A204.1 (cell line): ENCODE measurements around the gene DCST2.

Source experiments
- FAIRE-seq: peaks from 2 replicates; lab custom pipeline; 2012; peaks lifted over from hg19 to GRCh38; lab: Jason Lieb, UNC

Gene DCST2

DNA sequence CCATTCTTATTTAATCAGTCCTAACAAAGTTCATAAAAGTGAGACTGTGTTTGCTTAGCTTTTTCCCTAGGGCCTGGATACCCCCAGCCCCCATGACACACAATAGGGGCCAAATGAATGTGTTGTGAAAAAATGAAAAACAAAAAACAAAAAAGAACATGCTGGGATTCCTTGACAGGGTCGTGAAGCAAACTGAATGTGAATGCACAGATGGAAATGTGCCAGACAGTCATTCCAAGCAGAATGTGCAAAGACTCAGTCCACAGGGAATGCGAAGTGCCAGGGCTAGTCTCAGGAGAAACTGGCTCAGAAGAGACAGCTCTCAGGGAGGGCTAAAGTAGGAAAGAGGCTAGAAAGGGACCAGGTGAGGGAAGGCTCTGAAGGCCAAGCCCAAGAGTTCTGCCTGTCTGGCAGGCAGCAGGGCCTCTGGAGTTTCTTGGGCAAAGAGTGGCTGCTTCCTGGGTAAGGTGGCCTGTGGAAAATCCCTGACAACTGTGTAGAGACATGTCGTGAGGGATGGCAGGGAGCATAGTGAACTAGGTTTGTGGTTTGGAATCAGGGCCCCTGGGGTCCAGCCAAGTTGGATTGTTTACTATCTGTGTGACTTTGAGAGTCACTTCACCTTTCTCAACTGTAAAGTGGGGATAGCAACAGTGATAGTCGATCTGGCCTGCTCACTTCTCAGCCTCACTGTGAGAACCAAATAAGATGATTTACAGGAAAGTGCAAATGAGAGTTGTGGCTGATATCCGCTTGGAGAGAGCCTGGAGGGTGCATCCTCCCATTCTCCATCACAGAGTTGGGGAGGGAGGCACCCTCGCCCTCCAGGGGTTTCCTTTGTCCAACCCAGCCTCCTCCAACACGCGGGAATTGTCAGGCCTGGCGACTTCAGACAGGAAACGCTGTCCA, 16.3 kb upstream of the DCST2 start:
- no peak for FAIRE-seq

DNA sequence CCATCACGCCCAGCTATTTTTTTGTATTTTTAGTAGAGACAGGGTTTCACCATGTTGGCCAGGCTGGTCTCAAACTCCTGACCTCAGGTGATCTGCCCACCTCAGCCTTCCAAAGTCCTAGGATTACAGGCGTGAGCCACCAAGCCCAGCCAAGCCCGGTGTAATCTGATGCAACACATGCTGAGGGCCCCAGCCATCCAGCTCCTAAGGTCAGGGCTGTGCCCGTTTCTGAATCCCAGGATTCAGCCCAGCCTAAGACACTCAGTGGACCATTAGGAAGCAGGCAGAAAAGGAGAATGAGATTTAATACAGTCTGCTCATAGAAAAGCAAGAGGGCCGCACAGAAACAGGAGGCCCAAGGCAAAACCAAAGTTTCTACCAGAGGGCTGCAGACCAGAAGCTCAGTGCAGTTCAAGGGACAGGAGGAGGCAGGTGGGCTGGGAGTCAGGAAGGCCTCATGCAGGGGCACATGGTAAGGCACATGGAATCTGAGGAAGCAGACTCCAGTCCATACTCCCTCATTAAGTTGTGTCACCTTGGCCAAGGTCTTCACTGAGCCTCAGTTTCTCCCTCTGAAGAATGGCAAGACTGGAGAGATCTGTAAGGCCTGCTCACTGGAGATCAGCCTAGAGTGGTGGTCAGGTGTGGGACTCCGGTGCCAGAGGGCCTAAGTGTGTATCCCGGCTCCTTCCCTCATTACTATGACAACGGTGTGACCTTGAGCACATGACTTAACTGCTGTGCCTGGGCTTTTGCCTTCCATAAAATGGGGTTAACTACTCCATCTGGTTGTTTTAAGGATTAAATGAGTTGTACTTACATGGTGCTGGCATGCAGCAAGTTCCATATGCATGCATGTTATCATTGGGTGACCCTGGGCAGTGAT, 15.1 kb upstream of the DCST2 start:
- no peak for FAIRE-seq

DNA sequence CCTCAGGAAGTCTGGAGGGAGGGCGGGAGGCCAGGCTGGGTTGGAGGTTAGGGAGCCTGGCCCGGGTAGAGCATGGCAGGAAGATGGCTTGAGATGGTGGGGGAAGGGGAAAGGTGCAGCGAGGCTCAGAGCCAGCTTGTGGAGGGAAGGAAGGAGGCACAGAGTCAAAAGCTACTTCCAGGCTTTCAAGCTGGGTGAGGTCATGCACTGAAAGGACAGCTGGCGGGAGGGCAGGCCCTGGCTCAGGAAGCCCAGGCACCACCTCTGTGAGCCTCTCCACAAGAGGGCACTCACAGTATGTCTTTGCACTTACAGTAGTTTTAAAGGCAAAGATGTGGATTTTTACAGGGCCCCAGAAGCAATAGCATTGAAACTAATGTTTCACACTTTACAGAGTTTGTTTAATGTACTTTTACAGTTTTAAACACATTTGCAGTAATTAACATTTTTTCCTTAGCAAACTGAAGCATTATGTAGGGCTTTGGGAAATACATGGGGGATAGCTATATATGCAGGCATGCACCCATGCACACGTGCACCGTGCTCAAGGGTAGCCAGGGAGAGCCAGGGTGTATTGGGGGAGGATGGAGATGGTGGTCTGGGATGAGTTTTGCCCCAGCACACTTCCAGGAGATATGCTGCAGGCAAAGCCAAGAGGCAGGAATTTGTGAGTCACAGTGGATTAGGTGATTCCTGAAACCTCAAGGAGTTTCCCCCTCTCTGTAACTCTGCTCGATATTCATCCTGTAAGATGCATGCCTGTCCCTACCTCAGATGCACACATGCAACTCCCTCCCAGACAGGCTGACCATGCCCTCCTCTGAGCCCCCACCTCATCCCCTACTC, 11.5 kb upstream of the DCST2 start:
- peak; percentile 68 for FAIRE-seq

DNA sequence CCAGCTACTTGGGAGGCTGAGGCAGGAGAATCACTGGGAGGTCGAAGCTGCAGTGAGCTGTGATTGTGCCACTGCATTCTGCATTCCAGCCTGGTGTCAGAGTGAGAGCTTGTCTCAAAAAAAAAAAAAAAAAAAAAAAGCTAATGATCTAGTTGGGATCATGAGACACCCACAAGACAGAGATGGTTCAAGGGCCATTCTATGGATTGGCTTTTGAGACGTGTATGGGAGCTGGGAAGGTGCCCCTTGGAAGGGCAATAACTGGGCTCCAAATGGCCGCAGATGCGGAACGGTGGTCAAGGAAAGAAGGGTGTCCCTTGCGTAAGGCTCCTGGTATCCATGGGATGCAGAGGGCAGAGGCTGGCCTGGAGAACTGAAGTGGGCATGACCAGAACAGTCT, 10.8 kb upstream of the DCST2 start:
- FAIRE-seq: no peak

DNA sequence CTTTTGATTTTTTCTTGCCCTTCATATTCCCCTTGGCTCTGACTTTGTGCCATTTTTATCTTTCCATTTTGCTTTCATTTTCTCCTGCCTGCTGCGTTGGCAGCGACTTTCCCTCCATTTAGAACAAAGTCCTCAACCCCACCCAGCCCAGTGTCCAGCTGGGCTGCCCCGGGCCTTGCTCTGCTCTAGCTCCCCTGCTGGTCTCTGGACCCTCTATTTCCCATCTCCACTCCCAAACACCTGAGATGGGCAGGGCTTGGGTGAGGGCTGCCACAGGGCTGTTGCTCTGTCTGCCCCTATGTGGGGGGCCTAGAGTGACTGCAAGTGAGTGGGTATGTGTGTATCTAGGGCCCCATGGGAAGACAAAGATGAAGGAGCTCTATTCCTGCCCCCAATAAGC, 10.2 kb upstream of the DCST2 start:
- FAIRE-seq: no peak

DNA sequence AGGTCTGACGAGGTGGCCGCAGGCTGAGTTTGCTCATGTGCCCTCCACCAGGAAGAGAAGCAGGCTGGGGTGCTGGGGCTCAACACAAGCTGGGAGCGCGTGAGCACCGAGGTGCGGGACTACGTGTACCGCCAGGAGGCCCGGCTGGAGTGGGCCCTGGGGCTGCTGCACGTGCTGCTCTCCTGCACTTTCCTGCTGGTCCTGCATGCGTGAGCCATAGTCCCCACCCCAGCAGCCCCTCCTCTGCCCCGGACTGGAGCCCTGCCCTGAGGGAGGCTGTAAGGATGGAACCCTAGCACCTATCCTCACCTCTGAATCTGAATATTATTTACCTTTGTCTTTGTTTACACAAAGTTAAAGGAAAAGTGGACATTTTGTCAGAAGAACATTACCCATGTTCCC, 9.7 kb upstream of the DCST2 start:
- FAIRE-seq: no peak

DNA sequence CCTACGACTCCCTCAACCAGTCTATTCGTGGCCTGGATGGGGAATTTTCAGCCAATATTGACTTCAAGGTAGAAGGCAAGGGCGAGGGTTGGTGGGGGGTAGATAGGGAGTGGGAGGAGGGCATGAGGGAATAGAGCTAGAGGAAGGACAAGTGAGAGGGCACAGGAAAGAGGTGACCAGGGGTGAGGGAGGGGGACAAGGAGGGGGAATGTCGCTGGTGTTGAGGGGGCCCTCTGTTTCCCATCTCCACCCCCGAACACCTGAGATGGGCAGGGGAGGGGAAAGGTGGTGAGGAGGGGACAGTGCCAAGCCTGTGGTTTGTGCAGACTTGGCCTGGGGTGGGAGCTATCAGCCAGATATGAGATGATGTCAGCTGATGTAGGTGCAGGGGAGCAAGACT, 9.2 kb upstream of the DCST2 start:
- FAIRE-seq: no peak

DNA sequence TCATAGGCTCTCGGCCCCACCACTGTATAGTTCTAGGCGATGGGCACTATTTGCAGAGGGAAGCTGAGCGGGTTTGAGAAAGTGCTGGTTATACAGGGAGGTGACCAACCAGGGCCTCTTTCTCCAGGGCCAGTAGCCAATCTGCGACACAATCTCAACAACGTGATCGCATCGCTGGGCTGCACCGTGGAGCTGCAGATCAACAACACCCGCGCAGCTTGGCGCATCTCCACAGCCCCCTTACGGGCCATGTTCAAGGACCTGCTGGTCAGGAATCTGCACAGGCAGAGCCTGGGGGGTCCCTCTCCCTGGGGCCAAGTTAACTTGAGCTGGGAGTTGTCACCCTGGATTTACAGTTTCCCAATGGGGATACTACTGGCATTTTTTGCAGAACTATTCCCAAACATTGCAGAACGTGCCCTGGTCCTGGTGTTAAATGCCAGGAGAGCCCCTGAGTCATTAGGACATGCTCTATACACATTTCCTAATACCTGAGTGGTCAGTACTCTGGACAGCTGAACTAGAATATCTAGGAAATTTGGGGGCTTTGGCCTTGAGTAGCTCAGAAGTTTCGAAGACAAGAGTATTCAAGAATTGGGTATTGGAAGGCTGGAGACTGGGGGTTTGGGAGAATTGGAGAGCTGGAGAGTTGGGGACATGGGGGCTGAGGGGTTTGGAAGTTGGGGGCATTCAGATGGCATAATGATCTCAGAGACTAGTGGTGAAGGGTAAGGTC, 6.9 kb upstream of the DCST2 start:
- no peak for FAIRE-seq

DNA sequence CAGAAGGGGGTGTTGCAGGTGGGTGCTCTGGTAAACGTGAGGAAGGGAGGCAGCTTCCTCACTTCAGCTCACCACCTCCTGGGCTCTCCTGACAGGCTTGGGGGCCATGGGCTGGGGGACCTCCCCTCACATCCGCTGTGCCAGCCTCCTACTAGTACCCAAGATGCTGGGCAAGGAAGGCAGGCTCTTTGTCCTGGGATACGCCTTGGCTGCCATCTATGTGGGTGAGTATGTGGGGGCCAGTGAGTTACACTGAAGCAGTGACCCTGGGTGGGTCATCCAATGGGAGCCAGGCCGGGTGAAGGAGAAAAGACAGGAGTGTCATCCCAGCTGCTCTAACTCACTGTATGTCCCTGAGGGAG, 5.7 kb upstream of the DCST2 start:
- no peak for FAIRE-seq

DNA sequence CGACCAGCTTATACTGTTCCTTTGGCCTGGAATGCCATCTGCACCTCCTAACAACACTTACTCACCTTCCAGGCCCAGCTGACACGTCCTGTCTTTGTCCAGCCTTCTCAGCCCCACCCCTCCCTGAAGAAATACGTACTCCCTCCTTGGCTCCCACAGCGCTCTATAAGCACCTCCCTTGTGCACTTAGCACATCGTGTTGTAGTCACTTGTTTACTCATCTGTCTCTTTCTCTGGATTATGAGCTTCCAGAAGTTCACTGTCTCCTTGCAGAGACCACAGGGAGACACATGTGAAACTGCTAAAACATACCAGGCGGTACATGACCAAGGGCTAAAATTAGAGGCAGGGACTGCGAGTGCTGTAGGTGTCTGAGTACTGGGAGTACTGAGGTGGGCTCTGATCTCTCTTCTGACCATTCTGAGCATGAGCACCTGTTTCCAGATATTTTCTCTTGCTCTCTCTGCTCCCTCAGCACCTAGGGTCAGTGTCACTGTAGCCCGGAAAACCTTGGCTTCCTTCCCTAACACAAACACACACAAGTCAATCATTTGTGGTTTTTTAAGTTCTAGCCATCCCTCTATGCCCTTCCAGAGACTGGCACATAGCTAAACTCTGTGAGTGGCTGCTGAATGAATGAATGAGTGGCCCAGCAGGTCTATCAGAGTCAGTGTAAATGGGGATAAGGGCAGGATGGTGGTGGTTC, 5.2 kb upstream of the DCST2 start:
- FAIRE-seq: no peak

DNA sequence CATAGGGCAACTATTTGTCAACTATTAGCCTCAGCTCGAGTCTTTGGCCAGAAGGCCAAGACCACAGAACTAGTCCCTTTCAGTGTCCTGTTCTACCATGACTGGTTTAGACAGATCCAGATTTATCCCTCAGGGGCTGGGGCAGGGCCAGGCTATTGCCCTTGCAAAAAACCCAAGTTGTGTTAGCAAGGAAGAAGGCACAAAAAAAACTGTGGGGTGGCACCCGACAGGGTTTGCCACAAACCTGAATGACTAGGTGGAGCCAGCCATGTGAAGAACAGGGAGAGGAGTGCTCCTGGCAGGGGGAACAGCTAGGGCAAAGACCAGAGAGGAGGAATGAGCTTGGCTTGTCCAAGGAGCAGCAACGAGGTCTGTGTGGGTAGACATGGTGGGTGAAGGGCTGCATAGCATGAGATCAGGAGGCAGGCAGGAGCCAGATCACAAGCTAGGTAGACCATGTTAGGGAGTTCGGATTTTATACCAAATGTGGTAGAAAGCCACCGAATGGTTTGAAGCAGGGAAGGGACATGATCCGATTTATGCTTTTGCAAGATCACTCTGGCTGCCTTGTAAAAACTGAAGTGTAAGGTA, 4.4 kb upstream of the DCST2 start:
- FAIRE-seq: no peak

DNA sequence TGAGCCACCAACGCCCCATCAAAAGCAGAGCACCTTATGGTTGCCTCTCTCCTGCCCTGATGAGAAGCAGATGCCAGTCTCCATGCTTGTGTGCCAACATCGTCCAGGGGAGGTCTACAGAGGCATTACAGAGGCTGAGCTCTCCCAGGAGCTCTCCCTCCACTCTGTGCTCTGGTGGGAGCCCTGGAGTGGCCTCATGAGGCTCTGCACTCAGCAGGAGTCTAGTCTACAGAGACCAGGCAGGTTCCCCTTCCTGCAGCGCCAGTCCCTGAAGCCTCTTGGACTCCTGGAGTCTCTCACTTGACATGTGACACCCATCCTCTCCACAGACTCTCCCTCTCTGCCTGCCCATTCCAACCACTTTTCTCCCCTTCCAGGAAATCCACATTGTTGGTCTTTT, 3.5 kb upstream of the DCST2 start:
- FAIRE-seq: no peak

DNA sequence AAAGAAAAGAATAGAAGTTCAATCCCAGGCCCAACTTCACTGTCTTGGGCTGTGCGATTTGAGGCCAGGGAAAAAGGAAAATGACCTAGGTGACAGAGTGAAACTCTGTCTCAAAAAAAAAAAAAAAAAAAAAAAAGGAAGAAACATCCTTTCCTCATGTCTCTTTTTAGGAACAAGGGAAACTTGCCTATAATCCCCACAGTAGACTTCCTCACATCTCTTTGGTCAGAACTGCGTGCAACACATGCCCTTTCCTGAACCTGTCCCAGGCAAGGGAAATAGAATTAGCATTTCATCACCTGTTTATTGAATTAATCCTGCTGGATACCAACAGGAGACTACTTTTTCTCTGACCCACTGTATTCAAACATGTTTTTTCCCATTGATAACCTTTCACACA, 2.4 kb upstream of the DCST2 start:
- FAIRE-seq: no peak

DNA sequence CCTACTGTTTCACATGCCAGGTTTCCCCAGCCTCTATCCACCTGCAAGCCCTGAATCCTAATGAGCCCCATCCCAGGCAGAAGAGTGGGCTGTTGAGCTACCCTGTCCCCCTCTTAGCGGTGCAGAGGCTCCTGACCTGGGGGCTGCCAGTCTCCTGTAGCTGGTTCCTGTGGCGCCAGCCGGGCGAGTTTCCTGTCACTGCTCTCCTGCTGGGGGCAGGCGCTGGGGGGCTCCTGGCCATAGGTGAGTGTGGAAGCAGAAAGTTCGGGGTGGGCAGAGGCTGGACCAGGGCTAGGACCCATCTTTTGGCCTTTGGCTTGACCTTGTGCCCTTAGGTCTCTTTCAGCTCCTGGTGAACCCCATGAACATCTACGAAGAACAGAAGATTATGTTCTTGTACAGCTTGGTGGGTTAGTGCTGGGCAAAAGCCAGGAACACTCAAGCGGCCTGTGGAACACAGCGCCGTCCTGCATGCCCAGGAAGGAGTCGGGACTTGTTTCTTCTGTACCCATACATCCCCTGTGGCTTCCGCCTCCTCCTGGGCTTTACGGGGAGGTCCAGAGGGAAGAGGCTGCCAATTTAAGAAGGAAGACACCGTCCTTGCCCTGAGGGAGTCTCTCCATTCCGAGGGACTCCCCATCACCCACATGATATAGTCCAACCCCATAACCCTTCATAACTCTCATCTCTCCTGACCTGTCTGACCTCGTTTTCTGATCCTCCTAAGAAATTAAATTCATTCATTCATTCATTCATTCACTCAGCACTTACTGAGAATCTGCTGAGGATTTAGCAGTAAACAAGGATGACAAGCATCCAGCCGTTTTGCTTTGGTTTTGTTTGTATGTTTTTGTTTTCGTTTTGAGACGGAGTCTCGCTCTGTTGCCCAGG, 982 bp upstream of the DCST2 start:
- FAIRE-seq: no peak

DNA sequence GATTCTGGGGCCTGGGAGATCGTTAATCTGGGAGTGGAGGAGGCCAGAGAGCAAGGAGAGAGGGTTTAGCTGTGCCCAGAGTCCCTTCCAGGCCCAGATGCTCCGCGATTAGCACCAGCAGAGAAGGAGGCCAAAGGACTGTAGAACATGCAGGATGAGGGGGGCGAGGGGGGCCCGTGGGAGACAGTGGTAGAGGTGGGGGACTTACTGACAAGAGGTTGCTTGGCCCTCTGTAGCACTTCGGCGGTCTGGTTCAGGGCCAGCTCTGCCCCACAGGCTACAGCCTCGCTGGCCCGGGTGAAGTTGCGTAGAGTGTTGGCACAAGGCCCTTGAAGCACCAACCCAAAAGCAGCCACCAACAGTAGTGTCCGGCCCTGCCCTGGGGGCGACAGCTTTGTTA, 695 bp downstream of the DCST2 start:
- FAIRE-seq: no peak

DNA sequence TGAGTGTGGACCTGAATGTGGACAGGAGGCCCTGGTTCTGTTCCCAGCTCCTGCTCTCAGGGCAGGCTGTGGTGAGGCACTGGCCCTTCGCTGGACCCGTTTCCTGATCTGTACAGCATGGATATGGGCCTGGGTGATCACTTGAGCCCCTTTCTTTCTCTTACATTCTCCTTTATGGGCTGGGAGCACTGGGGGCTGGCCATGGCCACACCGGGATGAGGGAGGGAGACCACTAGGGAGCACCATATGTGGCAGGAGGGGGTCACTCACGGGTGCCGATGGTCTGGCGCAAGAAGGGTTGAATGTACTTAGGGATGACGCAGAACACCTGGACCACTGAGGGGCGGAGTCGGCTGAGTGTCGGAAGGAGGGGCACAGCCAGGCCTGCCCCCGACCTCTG, 2.7 kb downstream of the DCST2 start:
- FAIRE-seq: no peak

DNA sequence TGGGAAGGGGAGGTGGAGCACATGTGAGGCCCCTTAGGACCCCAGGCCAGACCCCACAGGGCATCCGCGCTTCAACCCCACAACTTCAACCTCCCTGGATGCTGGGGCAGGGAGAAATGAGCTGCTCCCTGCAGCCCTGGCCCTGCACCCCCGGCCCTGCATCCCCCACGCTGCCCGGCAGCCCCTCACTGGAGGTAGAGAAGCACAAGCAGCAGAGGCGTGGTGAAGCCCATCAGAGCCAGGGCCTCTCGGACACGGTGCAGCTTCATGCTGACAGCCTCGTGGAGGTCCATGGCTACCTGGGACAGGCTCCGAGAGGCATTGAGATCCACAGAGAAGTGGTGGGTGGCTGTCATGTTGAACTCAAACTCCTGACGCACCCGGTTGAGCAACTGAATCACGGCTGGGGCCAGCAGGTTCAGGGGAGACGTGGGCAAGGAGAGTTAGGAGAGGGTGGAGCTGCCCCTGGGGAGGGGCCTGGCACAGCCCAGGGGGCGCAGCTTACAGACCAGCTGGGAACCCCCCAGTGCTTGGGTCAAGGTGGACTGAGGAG, 3.3 kb downstream of the DCST2 start:
- FAIRE-seq: no peak

DNA sequence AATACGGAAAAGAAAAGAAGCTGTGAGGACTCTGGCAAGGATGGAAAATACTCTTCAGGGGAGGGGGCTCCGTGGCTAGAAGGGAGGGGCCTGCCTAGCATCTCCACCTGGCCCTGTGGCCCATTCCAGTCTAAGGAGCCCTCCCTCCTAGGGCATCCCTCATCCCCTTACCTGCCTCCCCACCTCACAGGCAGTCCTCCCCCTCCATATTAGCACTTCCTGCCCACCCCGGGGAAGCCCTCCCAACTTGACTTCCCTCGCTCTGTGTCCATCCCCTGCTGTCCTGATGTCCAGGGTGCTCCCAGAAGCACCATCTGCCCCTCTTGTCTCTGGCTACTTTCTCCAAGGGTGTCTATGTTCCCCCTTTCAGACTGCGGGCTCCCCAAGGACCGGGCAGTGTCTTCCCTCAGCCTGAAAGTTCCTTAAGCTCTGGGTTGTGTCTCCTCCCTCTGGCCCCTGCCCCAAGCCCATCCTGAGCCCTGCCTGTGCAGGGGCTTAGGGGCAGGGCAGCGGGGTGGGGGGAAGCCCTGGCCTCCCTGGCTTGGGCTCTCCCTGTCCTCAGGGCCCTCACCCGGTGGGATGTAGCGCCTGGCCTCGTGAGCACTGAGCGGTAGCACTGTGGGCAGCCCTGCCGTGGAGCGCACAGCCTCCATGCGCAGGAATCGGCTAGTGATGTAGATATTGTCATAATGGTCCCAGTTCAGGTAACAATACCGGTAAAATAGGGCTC, 3.9 kb downstream of the DCST2 start:
- no peak for FAIRE-seq

DNA sequence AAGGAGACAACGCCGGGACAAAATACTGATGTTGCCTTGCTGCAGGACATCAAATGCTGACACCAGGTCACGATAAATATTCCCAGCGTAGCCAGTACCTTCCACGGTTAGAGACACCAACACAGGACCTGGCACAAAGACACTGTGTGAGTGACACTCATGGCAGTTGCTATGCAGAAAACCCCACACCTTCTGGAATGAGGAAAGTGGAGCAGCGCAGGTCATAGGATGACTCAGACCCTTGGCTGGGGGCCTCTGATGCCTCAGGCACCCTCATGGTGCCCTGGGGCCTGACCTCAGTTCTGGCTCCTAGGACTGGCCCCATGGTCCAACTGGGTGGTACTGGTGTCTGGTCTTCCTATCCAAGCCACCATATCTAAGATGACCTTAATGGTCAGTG, 7.0 kb downstream of the DCST2 start:
- no peak for FAIRE-seq
